Measurements from ENCODE around the gene MBNL1. TPM values are rescaled to one million over a fixed set of nuclear protein-coding genes. Genes with fewer than 3 reads are reported as not detected.

Gene MBNL1
- polyA plus RNA-seq, 3 donors = 190 to 204 (median 191) TPM

DNA sequence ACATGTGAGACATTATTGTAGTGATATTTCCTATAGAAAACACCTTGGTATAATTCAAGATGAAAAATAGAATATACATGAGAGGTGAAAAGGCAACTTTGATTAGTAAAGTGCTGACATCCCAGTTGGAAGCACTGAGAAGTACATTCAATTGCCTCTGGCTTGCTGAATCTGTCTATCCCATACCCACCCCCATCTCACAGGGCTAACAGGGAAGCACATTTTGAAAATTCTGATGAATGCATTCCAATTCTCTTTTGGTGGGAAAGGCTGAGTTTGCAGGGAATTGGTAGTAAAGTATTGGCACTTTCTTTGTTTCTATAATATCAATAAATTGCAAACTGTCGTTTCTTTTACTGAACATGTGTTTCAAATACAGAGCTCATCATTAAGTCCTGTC, 122.9 kb downstream of the MBNL1 start:
- H3K27me3 ChIP-seq (ENCODE audit: control insufficient read depth in 2 of 2, insufficient read depth in 2 of 2, low read length in 2 of 2) = no peaks in the 10 kb centered on the region
- peak overlapping the region in 2 of 7 donors; percentile 6 to 35 for H3K27ac Mint-ChIP-seq
- TF ChIP-seq, protein P1, sequence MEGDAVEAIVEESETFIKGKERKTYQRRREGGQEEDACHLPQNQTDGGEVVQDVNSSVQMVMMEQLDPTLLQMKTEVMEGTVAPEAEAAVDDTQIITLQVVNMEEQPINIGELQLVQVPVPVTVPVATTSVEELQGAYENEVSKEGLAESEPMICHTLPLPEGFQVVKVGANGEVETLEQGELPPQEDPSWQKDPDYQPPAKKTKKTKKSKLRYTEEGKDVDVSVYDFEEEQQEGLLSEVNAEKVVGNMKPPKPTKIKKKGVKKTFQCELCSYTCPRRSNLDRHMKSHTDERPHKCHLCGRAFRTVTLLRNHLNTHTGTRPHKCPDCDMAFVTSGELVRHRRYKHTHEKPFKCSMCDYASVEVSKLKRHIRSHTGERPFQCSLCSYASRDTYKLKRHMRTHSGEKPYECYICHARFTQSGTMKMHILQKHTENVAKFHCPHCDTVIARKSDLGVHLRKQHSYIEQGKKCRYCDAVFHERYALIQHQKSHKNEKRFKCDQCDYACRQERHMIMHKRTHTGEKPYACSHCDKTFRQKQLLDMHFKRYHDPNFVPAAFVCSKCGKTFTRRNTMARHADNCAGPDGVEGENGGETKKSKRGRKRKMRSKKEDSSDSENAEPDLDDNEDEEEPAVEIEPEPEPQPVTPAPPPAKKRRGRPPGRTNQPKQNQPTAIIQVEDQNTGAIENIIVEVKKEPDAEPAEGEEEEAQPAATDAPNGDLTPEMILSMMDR (IDR thresholded peaks at IDR 0.05) = no peak
- H3K9me3 ChIP-seq (replicated peaks in 1 of 2; ENCODE audit: control insufficient read depth in 1 of 2, insufficient read depth in 1 of 2, low read length in 2 of 2) = no peaks in the 10 kb centered on the region
- peaks cover 24 to 70% of the 10 kb centered on the region in 2 donors for H3K36me3 ChIP-seq (replicated peaks in 1 of 2; ENCODE audit: control insufficient read depth in 1 of 2, insufficient read depth in 2 of 2, low read length in 2 of 2)
- H3K9ac ChIP-seq (ENCODE audit: insufficient read depth, low read length, poor library complexity, severe bottlenecking) = no peak overlapping the region
- H3K4me1 ChIP-seq (ENCODE audit: control insufficient read depth in 1 of 2, insufficient read depth in 2 of 2, low read length in 2 of 2) = no peaks in the 10 kb centered on the region
- no peaks in the 10 kb centered on the region for H3K27me3 Mint-ChIP-seq (ENCODE audit: low read depth in 3 of 3)
- H3K4me3 ChIP-seq (replicated peaks in 1 of 3; ENCODE audit: low read depth in 2 of 3, low read length in 3 of 3) = no peak overlapping the region
- peaks cover 100% of the 10 kb centered on the region for H4K20me1 ChIP-seq (ENCODE audit: insufficient read depth, low read length)
- no CpG with 5 or more reads among the region's 1 CpG for WGBS (ENCODE audit: insufficient coverage)
- H3K9me3 Mint-ChIP-seq = no peaks in the 10 kb centered on the region
- no peak overlapping the region for H3K4me2 ChIP-seq (replicated peaks; ENCODE audit: extremely low read depth, low read length, poor library complexity, severe bottlenecking)
- H2AFZ ChIP-seq (ENCODE audit: insufficient read depth, low read depth, low read length, poor library complexity, severe bottlenecking) = no peak overlapping the region
- no peak overlapping the region for H3K4me3 Mint-ChIP-seq
- peaks cover 8% of the 10 kb centered on the region for H3K4me1 Mint-ChIP-seq
- DNase-seq = no peak
- peaks cover 28 to 33% of the 10 kb centered on the region in 2 donors for H3K36me3 Mint-ChIP-seq
- peaks cover 100% of the 10 kb centered on the region for H3K79me2 ChIP-seq (ENCODE audit: insufficient read depth, low read length)
- intact Hi-C loops (cut with micrococcal nuclease) = no loop called here
- H3K27ac ChIP-seq (ENCODE audit: low read depth in 1 of 2, low read length in 2 of 2) = peak overlapping the region in 1 of 2 donors; percentile 60

DNA sequence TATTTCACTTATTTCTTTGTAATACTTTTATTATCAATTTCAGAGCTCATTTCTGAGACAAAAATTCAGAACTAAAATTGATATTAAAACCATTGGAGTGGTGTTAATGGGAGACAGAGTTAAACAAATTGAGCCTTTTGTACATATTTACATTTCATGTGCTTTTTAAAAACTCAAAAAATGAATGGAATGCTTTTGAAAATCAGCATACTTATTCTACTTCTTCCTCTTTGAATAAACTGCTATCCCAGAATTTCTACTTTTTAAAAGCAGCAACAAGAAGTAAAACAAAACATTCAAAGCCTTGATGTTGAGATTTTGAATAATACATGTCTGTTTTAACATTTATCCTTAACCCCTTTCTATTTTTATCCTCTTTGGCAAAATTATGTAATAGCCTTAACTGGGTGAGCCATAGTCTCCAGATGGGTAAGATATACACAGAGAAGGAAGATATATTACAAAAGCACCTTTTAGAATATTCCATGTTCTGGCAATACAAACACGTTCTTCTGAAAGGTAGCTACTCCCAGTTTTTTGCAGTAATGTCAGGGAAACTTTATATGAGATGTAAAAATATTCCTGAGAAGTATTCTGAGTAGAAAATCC, 123.6 kb downstream of the MBNL1 start:
- Mint-ChIP-seq H3K4me1 (peaks cover 7% of the 10 kb centered on the region), H3K9me3 (peaks cover 0 to 2% (median 0%) of the 10 kb centered on the region in 7 donors), H3K4me3 (no peak overlapping the region), H3K27ac (peak overlapping the region in 2 of 7 donors; percentile 23 to 40), H3K36me3 (peaks cover 32 to 39% of the 10 kb centered on the region in 2 donors), H3K27me3 (ENCODE audit: low read depth in 3 of 3) (no peaks in the 10 kb centered on the region)
- Histone ChIP-seq H3K4me1 (ENCODE audit: control insufficient read depth in 1 of 2, insufficient read depth in 2 of 2, low read length in 2 of 2) (no peaks in the 10 kb centered on the region), H3K9me3 (replicated peaks in 1 of 2; ENCODE audit: control insufficient read depth in 1 of 2, insufficient read depth in 1 of 2, low read length in 2 of 2) (no peaks in the 10 kb centered on the region), H3K27me3 (ENCODE audit: control insufficient read depth in 2 of 2, insufficient read depth in 2 of 2, low read length in 2 of 2) (no peaks in the 10 kb centered on the region), H3K36me3 (replicated peaks in 1 of 2; ENCODE audit: control insufficient read depth in 1 of 2, insufficient read depth in 2 of 2, low read length in 2 of 2) (peaks cover 30 to 77% of the 10 kb centered on the region in 2 donors), H3K9ac (ENCODE audit: insufficient read depth, low read length, poor library complexity, severe bottlenecking) (no peak overlapping the region), H2AFZ (ENCODE audit: insufficient read depth, low read depth, low read length, poor library complexity, severe bottlenecking) (no peak overlapping the region), H4K20me1 (ENCODE audit: insufficient read depth, low read length) (peaks cover 100% of the 10 kb centered on the region), H3K4me3 (replicated peaks in 1 of 3; ENCODE audit: low read depth in 2 of 3, low read length in 3 of 3) (no peak overlapping the region), H3K79me2 (ENCODE audit: insufficient read depth, low read length) (peaks cover 100% of the 10 kb centered on the region), H3K27ac (ENCODE audit: low read depth in 1 of 2, low read length in 2 of 2) (peak overlapping the region in 1 of 2 donors; percentile 60), H3K4me2 (replicated peaks; ENCODE audit: extremely low read depth, low read length, poor library complexity, severe bottlenecking) (no peak overlapping the region)
- TF ChIP-seq, protein P1 (IDR thresholded peaks at IDR 0.05) = no peak
- no CpG with 5 or more reads among the region's 1 CpG for WGBS (ENCODE audit: insufficient coverage)
- no peak for DNase-seq
- intact Hi-C loops (cut with micrococcal nuclease) = no loop called here
